Measurements from ENCODE around the gene SRPK3. TPM values are rescaled to one million over a fixed set of nuclear protein-coding genes. Genes with fewer than 3 reads are reported as not detected.

SRPK3 gene
- total RNA-seq, 1 experiment from 2014 or later = 0.46 TPM

DNA sequence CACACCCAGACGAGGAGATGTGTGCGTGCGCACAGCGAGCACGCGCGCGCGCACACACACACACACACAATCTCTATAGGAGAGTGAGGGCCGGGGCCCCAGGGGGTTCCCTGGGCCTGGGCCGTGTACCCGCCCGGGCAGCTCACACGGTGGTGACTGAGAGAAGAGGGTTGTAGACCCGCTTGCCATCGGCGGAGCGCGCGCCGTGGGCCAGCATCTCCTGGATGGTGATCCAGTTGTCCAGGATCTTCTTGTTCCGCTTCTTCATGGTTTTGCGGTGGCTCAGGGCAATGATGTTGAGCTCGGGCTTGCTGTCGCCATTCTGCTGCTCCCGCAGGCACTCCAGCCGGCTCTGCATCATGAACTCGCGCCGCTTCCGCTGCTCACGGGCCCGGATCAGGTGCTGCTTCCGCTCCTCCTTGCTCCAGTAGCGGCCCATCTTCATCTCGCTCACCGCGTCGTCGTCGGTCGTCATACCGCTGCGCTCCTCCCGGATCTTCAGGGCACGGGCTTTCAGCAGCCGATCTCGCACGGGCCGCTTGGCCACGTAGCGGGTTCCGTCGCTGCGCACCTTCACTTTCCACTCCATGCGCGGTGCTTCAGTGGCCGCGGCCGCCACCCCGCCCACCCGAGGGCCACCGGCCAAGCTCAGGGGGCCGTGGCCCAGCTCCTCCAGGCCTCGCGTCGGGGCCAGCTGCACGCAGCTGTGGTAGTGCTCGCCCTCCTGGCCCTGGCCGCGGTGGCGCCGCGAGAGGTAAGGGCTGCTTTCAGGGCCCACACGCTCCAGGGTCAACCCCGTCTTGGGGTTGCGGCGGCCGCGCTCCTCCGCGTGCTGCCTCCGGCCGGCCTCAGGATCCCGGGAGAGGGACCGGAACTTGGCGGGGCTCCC, 22.6 kb downstream of the SRPK3 start:
- POLR2A ChIA-PET (ENCODE audit: unreplicated experiment) = no interaction called here
- H3K4me3 ChIP-seq = no peak overlapping the region

GRCh38 chrX:153804100-153804595, 23.3 kb downstream of the SRPK3 start:
- no peaks in the 10 kb centered on the region for H4K20me1 ChIP-seq (ENCODE audit: insufficient read depth)
- ChIA-PET POLR2A (ENCODE audit: unreplicated experiment) (no interaction called here), CTCF (no interaction called here)
- H3K36me3 ChIP-seq (ENCODE audit: low read depth) = no peaks in the 10 kb centered on the region
- H3F3A ChIP-seq (ENCODE audit: insufficient read depth, low read depth) = peaks cover 4% of the 10 kb centered on the region; the same call in 1 of the 2 replicates
- H3K4me1 ChIP-seq (replicated peaks; ENCODE audit: insufficient read depth) = no peaks in the 10 kb centered on the region
- no peaks in the 10 kb centered on the region for H3K9me2 ChIP-seq (ENCODE audit: insufficient read depth)
- no TSS peak for BruUV-seq (replicated peaks)
- H3K4me3 ChIP-seq = no peak overlapping the region
- DNase-seq = no peak
- H3K4me2 ChIP-seq = no peak overlapping the region
- H3K27me3 ChIP-seq (ENCODE audit: insufficient read depth, low read depth) = 0 out of 2 replicates have a peak, but pooled peaks cover 6% of the 10 kb centered on the region
- no peaks in the 10 kb centered on the region for H3K79me2 ChIP-seq (ENCODE audit: low read depth)
- intact Hi-C loops (cut with micrococcal nuclease; ENCODE audit: unreplicated experiment) = no loop called here
- no peaks in the 10 kb centered on the region for H3K9me3 ChIP-seq (ENCODE audit: insufficient read depth, low read depth)
- TF ChIP-seq, protein P1, sequence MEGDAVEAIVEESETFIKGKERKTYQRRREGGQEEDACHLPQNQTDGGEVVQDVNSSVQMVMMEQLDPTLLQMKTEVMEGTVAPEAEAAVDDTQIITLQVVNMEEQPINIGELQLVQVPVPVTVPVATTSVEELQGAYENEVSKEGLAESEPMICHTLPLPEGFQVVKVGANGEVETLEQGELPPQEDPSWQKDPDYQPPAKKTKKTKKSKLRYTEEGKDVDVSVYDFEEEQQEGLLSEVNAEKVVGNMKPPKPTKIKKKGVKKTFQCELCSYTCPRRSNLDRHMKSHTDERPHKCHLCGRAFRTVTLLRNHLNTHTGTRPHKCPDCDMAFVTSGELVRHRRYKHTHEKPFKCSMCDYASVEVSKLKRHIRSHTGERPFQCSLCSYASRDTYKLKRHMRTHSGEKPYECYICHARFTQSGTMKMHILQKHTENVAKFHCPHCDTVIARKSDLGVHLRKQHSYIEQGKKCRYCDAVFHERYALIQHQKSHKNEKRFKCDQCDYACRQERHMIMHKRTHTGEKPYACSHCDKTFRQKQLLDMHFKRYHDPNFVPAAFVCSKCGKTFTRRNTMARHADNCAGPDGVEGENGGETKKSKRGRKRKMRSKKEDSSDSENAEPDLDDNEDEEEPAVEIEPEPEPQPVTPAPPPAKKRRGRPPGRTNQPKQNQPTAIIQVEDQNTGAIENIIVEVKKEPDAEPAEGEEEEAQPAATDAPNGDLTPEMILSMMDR (conservative IDR thresholded peaks at IDR 0.05) = no peak
- TF ChIP-seq EZH2 (IDR thresholded peaks at IDR 0.05; ENCODE audit: low read depth) = no peak
- H2AFZ ChIP-seq = no peak overlapping the region
- no peak overlapping the region for H3K27ac ChIP-seq

More for the DNA sequence above, 22.6 kb downstream of the SRPK3 start:
- Histone ChIP-seq H2AFZ (no peak overlapping the region), H3K4me1 (replicated peaks; ENCODE audit: insufficient read depth) (no peaks in the 10 kb centered on the region), H3K9me3 (ENCODE audit: insufficient read depth, low read depth) (no peaks in the 10 kb centered on the region), H3K27ac (no peak overlapping the region), H4K20me1 (ENCODE audit: insufficient read depth) (no peaks in the 10 kb centered on the region), H3F3A (ENCODE audit: insufficient read depth, low read depth) (peaks cover 5% of the 10 kb centered on the region; the same call in 1 of the 2 replicates), H3K4me2 (no peak overlapping the region), H3K79me2 (ENCODE audit: low read depth) (no peaks in the 10 kb centered on the region), H3K36me3 (ENCODE audit: low read depth) (no peaks in the 10 kb centered on the region), H3K9me2 (ENCODE audit: insufficient read depth) (no peaks in the 10 kb centered on the region), H3K27me3 (ENCODE audit: insufficient read depth, low read depth) (0 out of 2 replicates have a peak, but pooled peaks cover under 1% of the 10 kb centered on the region)
- intact Hi-C loops (cut with micrococcal nuclease; ENCODE audit: unreplicated experiment) = no loop called here
- TF ChIP-seq, protein P1 (conservative IDR thresholded peaks at IDR 0.05) = no peak
- TF ChIP-seq EZH2 (IDR thresholded peaks at IDR 0.05; ENCODE audit: low read depth) = no peak
- DNase-seq = no peak
- CTCF ChIA-PET = no interaction called here
- no TSS peak for BruUV-seq (replicated peaks)

DNA sequence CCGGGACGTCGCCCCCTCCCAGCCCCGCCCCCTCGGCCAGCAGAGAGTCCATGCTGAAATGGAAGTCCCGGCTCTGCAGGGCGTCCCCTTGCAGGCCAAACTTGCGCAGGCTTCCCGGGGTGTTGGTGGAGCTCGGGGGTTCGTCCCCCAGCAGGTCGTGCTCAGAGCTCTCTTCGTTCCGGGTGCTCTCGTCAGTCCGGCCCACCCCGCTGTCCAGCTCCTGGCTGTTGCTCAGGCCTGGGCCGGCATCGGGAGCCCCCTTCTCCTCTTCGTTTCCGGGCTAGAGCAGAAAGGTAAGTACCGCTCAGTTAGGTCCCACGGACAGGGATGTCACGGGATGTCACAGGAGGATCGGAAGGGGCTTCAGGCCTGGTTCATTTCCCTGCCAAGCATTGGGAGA, 23.8 kb downstream of the SRPK3 start:
- Histone ChIP-seq H3K27me3 (ENCODE audit: insufficient read depth, low read depth) (0 out of 2 replicates have a peak, but pooled peaks cover 8% of the 10 kb centered on the region), H3K9me2 (ENCODE audit: insufficient read depth) (no peaks in the 10 kb centered on the region), H2AFZ (no peak overlapping the region), H3K4me3 (no peak overlapping the region), H3K36me3 (ENCODE audit: low read depth) (no peaks in the 10 kb centered on the region), H3K4me2 (no peak overlapping the region), H3K27ac (no peak overlapping the region), H3K4me1 (replicated peaks; ENCODE audit: insufficient read depth) (no peaks in the 10 kb centered on the region), H3F3A (ENCODE audit: insufficient read depth, low read depth) (no peaks in the 10 kb centered on the region), H3K9me3 (ENCODE audit: insufficient read depth, low read depth) (no peaks in the 10 kb centered on the region), H3K79me2 (ENCODE audit: low read depth) (no peaks in the 10 kb centered on the region), H4K20me1 (ENCODE audit: insufficient read depth) (no peaks in the 10 kb centered on the region)
- ChIA-PET CTCF (no interaction called here), POLR2A (ENCODE audit: unreplicated experiment) (no interaction called here)
- intact Hi-C loops (cut with micrococcal nuclease; ENCODE audit: unreplicated experiment) = no loop called here
- BruUV-seq (replicated peaks) = no TSS peak
- no peak for DNase-seq
- TF ChIP-seq, protein P1 (conservative IDR thresholded peaks at IDR 0.05) = no peak
- TF ChIP-seq EZH2 (IDR thresholded peaks at IDR 0.05; ENCODE audit: low read depth) = no peak

All from PC-9 (cell line).